Mesangial cell (primary cell): Measurements from ENCODE around the gene SLAMF8. TPM values are rescaled to one million over a fixed set of nuclear protein-coding genes. Genes with fewer than 3 reads are reported as not detected.

Experiments
- total RNA-seq: library from RNA; depleted of rRNA; stranded (reverse); fragments of >200 nt; gene quantifications from 2 replicates; pipeline ENCODE4 v1.2.3, GENCODE V29; 2015

The SLAMF8 gene
- total RNA-seq: not detected in 2 replicates

GRCh38 chr1:159826441-159827101, at the start of gene SLAMF8:
Gene SLAMF8 (plus strand): TSS chr1:159826873. CDS start chr1:159826899, 26 bp downstream.

GRCh38 chr1:159780583-159781582, 45.8 kb upstream of the SLAMF8 start, which contains the start of gene DUSP23:
Gene DUSP23 (plus strand): TSS chr1:159780962. CDS start chr1:159781101, 139 bp downstream.

DNA sequence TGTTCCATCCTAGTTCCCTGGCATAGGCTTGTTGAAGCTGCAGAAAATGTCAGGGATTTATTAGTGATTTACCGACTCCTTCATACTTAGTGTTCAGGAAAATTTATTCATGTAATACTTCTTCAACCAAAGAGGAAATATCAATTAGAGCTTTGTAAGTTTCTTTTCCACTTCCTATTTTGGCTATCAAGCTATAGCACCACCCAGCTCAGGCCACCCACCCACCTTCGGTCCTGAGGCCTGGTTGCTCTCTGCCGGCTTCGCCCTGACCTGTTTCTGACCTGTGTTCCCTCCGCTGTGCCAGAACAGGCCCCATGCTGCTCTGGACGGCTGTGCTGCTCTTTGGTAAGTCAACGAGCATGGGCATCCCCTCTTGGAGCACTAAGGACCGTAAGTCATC, 24.6 kb upstream of the SLAMF8 start, which contains the start of gene FCRL6:
FCRL6 (plus strand) TSS at position 250 of the 400 bp plus-strand sequence; CDS start at position 315, 65 bp downstream.

DNA sequence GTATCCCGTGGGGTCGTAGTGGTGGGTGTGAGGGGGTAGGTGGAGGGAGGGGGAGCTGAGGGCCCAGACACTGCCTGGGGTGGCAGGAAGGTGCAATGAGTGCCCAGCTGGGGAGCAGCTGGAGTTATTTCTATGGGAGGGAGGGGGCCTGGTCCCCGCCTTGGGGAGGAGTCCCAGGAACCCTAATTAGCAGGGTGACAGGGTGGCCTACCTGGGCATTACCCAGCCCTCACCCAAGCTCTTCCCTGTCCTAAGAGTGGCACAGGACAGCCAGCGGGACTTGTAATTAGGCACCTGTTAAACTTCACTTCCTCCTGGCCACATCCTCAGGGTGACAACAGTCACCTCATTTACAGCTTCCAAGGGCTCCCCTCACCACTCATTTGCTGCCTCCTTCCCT, 35.9 kb downstream of the SLAMF8 start, which contains the start of gene VSIG8:
VSIG8 (minus strand) TSS at position 101 of the 400 bp plus-strand sequence. CDS start 136 bp downstream, outside the sequence.

Other genes starting within 250 kb of the SLAMF8 start
- not detected in 2 replicates for gene APCS, start 239.0 kb upstream of the SLAMF8 start, total RNA-seq
- not detected in 2 replicates for gene CRP, start 112.3 kb upstream of the SLAMF8 start, total RNA-seq
- 44.0 and 67.8 TPM in 2 replicates for gene DUSP23, start 45.9 kb upstream of the SLAMF8 start, total RNA-seq
- gene FCRL6, start 24.5 kb upstream of the SLAMF8 start, total RNA-seq: not detected in 2 replicates
- not detected in 2 replicates for gene VSIG8, start 35.8 kb downstream of the SLAMF8 start, total RNA-seq
- gene CFAP45, start 73.3 kb downstream of the SLAMF8 start, total RNA-seq: 0.16 and 0.63 TPM in 2 replicates
- 620 and 1,348 TPM in 2 replicates for gene TAGLN2, start 98.6 kb downstream of the SLAMF8 start, total RNA-seq
- gene IGSF9, start 118.7 kb downstream of the SLAMF8 start, total RNA-seq: 0.16 and 0.76 TPM in 2 replicates
- gene SLAMF9, start 127.4 kb downstream of the SLAMF8 start, total RNA-seq: not detected in 2 replicates
- gene PIGM, start 205.1 kb downstream of the SLAMF8 start, total RNA-seq: 2.1 and 3.3 TPM in 2 replicates
- gene KCNJ10, start 243.3 kb downstream of the SLAMF8 start, total RNA-seq: not detected in 2 replicates